ENCODE measurements around the gene AP4B1.

AP4B1 gene

GRCh38 chr1:113875714-113876113, 28.9 kb downstream of the AP4B1 start:
- in situ Hi-C loops (cut with HindIII; ENCODE audit: low pct_ligation_motif_present, low sequenced_read_pairs): no loop called here
- TF ChIP-seq CTCF (IDR thresholded peaks at IDR 0.05; ENCODE audit: low read depth, low read length, missing control alignments): no peak
- Histone ChIP-seq H3K27ac (no peak overlapping the region), H3K36me3 (replicated peaks) (no peaks in the 10 kb centered on the region), H3K27me3 (replicated peaks) (no peaks in the 10 kb centered on the region), H3K4me3 (ENCODE audit: low read depth, low read length) (no peak overlapping the region)
- DNase-seq: no peak

- in situ Hi-C loops (cut with HindIII; ENCODE audit: low pct_ligation_motif_present, low sequenced_read_pairs): no loop called here
- DNase-seq: no peak
- H3K27me3 ChIP-seq (replicated peaks): no peaks in the 10 kb centered on the region
- no peak overlapping the region for H3K4me3 ChIP-seq (ENCODE audit: low read depth, low read length)
- H3K36me3 ChIP-seq (replicated peaks): no peaks in the 10 kb centered on the region
- TF ChIP-seq CTCF (IDR thresholded peaks at IDR 0.05; ENCODE audit: low read depth, low read length, missing control alignments): peak; percentile 56
- H3K27ac ChIP-seq: no peak overlapping the region
Observed at GRCh38 chr1:113874012-113874879, 30.4 kb downstream of the AP4B1 start.

- TF ChIP-seq CTCF (IDR thresholded peaks at IDR 0.05; ENCODE audit: low read depth, low read length, missing control alignments): no peak
- Histone ChIP-seq H3K36me3 (replicated peaks) (no peaks in the 10 kb centered on the region), H3K4me3 (ENCODE audit: low read depth, low read length) (no peak overlapping the region), H3K27me3 (replicated peaks) (no peaks in the 10 kb centered on the region), H3K27ac (no peak overlapping the region)
- no peak for DNase-seq
- in situ Hi-C loops (cut with HindIII; ENCODE audit: low pct_ligation_motif_present, low sequenced_read_pairs): no loop called here
Observed at GRCh38 chr1:113872219-113872935, 32.2 kb downstream of the AP4B1 start.

GRCh38 chr1:113871597-113872113, 32.9 kb downstream of the AP4B1 start, which contains the start of gene PTPN22:
Gene PTPN22 (minus strand): TSS chr1:113871712.
- no peak for TF ChIP-seq CTCF (IDR thresholded peaks at IDR 0.05; ENCODE audit: low read depth, low read length, missing control alignments)
- H3K36me3 ChIP-seq (replicated peaks): no peaks in the 10 kb centered on the region
- H3K4me3 ChIP-seq (ENCODE audit: low read depth, low read length): peak within 1 kb of the TSS; percentile 13
- H3K27ac ChIP-seq: no peak within 1 kb of the TSS
- no peaks in the 10 kb centered on the region for H3K27me3 ChIP-seq (replicated peaks)
- in situ Hi-C loops (cut with HindIII; ENCODE audit: low pct_ligation_motif_present, low sequenced_read_pairs): no loop called here
- DNase-seq: peak; percentile 78

GRCh38 chr1:113870778-113871177, 33.8 kb downstream of the AP4B1 start:
- Histone ChIP-seq H3K27me3 (replicated peaks) (no peaks in the 10 kb centered on the region), H3K27ac (no peak overlapping the region), H3K4me3 (ENCODE audit: low read depth, low read length) (no peak overlapping the region), H3K36me3 (replicated peaks) (no peaks in the 10 kb centered on the region)
- TF ChIP-seq CTCF (IDR thresholded peaks at IDR 0.05; ENCODE audit: low read depth, low read length, missing control alignments): no peak
- no peak for DNase-seq
- in situ Hi-C loops (cut with HindIII; ENCODE audit: low pct_ligation_motif_present, low sequenced_read_pairs): no loop called here

All from brain microvascular endothelial cell (primary cell).